Adrenal gland (tissue), 12 donors: ENCODE measurements around the gene KLRC4. TPM values are rescaled to one million over a fixed set of nuclear protein-coding genes. Genes with fewer than 3 reads are reported as not detected.
"Not testable (repeated sequence)": the region's sequence is repeated elsewhere in the genome, so short reads cannot be mapped to it uniquely, and the experiment has no call there.

Experiments
- DNase-seq, 7 donors: peaks; one replicate each; pipeline ENCODE4 v3.0.0-alpha.2; 2019 to 2020
- H3K27ac ChIP-seq, 5 donors: fragments of 200-600 bp; sonication (generic) in 4 of 5; 1 replicate in 3 of 5; 2 replicates in 2 of 5; pipeline versions ENCODE4 v1.5.1 to v1.8.0; 2016 to 2020; ENCODE audit warnings: mild to moderate bottlenecking in 1 of 5
- H3K27me3 ChIP-seq: fragments of 200-600 bp; 2 replicates; pipeline ENCODE4 v1.8.0; 2021
- H3K36me3 ChIP-seq, 2 donors: fragments of 200-600 bp; replicated peaks in 1 of 2; 1 replicate in 1 of 2; 2 replicates in 1 of 2; pipeline versions ENCODE4 v1.5.1 to v1.8.0; 2018 to 2022
- H3K4me1 ChIP-seq, 2 donors: fragments of 200-600 bp; replicated peaks in 1 of 2; 1 replicate in 1 of 2; 2 replicates in 1 of 2; pipeline versions ENCODE4 v1.5.1 to v1.8.0; 2018 to 2021
- H3K4me3 ChIP-seq, 4 donors: fragments of 200-600 bp; sonication (generic) in 3 of 4; one replicate each; pipeline ENCODE4 v1.5.1; 2016 to 2018
- H3K9me3 ChIP-seq, 3 donors: fragments of 200-600 bp; sonication (generic) in 1 of 3; replicated peaks in 1 of 3; 1 replicate in 2 of 3; 2 replicates in 1 of 3; pipeline versions ENCODE4 v1.5.1 to v1.8.0; 2016 to 2021
- CTCF ChIP-seq, 6 experiments: fragments of 450-650 bp in 4 of 6; fragments of 200-600 bp in 2 of 6; sonication (generic) in 1 of 6; IDR thresholded peaks; 1 replicate in 5 of 6; 2 replicates in 1 of 6; pipeline versions ENCODE4 v1.5.1 to v1.8.0; 2016 to 2021; ENCODE audit warnings: antibody characterized with exemption in 6 of 6, mild to moderate bottlenecking in 2 of 6, moderate library complexity in 1 of 6
- POLR2A ChIP-seq, 2 donors: fragments of 450-650 bp; IDR thresholded peaks; one replicate each; pipeline ENCODE4 v1.6.1; 2017; ENCODE audit warnings: antibody characterized with exemption in 2 of 2, mild to moderate bottlenecking in 2 of 2, moderate library complexity in 1 of 2
- WGBS, 4 donors: extraction: QIAGEN DNeasy Blood & Tissue Kit in 2 of 4; methylation state at CpG; one replicate each; pipeline versions ENCODE4 v1.1.5 to v1.1.7; 2013 to 2017; 5-methylcytosine and 5-hydroxymethylcytosine counted together
- intact Hi-C, 2 donors: fragments of 100-400 bp; cut with DNase I; formaldehyde crosslinking; loops; one replicate each; pipeline versions ENCODE4 v1.14.1 to v1.15.0; 2022 to 2023
- polyA plus RNA-seq, 3 donors: library from polyadenylated mRNA; stranded (reverse); fragments of 200-250 nt in 2 of 3; fragments of 350-450 nt in 1 of 3; fragmentation: Illumina TruSeq in 1 of 3; extraction: RNeasy Lipid Tissue Mini Kit (QIAGEN cat#74804) in 1 of 3; gene quantifications; one replicate each; pipeline ENCODE4 v1.2.3, GENCODE V29; 2013 to 2014
- total RNA-seq, 9 donors: library from RNA; depleted of rRNA in 4 of 9; stranded (reverse); fragments of >200 nt in 4 of 9; fragments of 120-200 nt in 1 of 9; fragmentation: NEBNext Ultra II Directional in 1 of 9; extraction: Animal tissue kit (Norgen Biotek cat#: 25700) in 1 of 9; gene quantifications; one replicate each; pipeline versions ENCODE4 v1.1.0 to v1.2.4, GENCODE V29; 2013 to 2023
- donor health status: healthy with polysubstance abuse.
- donor health status: Bipolar disorder and iron deficiency.
- donor health status: DM: yes; HTN: yes; CAD: no.
- donor health status: DM: no; HTN: no; CAD: no.
- donor health status: DM: no; HTN: no; CAD: no.
- donor health status: DM: yes; HTN: yes; CAD: no.

Gene KLRC4
- total and polyA plus RNA-seq, 12 donors, result 0.22 TPM; not detected in 11

- no peak for DNase-seq
- Histone ChIP-seq H3K36me3 (no peaks in the 10 kb centered on the region), H3K27ac (no peak overlapping the region), H3K9me3 (peaks cover 0 to 12% (median 0%) of the 10 kb centered on the region in 3 donors), H3K27me3 (no peaks in the 10 kb centered on the region), H3K4me3 (no peak overlapping the region), H3K4me1 (no peaks in the 10 kb centered on the region)
- 17 to 67% (median 30%) methylated on average over 1 of the region's 1 CpG for WGBS, 4 donors
- intact Hi-C loops, result no loop called here
- no peak for TF ChIP-seq CTCF (IDR thresholded peaks at IDR 0.05)
- TF ChIP-seq POLR2A (IDR thresholded peaks at IDR 0.05), result no peak
These were observed 45.0 kb upstream of the KLRC4 start for GRCh38 chr12:10454531-10454930.

GRCh38 chr12:10453156-10453555 lies 43.6 kb upstream of the KLRC4 start, which contains the start of gene KLRC1:
Gene KLRC1, minus strand, starts transcription at chr12:10453377. Its CDS starts 2,221 bp downstream, at chr12:10451156.
- no peaks in the 10 kb centered on the region for H3K4me1 ChIP-seq
- intact Hi-C loops, result no loop called here
- WGBS, 4 donors, result 55 to 66% (median 64%) methylated on average over 2 of the region's 2 CpGs
- DNase-seq, result no peak
- no peak within 1 kb of the TSS for H3K27ac ChIP-seq
- peaks cover 0 to 12% (median 0%) of the 10 kb centered on the region in 3 donors for H3K9me3 ChIP-seq
- H3K4me3 ChIP-seq, result no peak within 1 kb of the TSS
- no peaks in the 10 kb centered on the region for H3K27me3 ChIP-seq
- TF ChIP-seq POLR2A (IDR thresholded peaks at IDR 0.05), result no peak
- no peak for TF ChIP-seq CTCF (IDR thresholded peaks at IDR 0.05)
- no peaks in the 10 kb centered on the region for H3K36me3 ChIP-seq

- WGBS, 4 donors, result 84 to 91% (median 87%) methylated on average over 4 of the region's 4 CpGs
- Histone ChIP-seq H3K27ac (no peak overlapping the region), H3K9me3 (no peaks in the 10 kb centered on the region), H3K27me3 (no peaks in the 10 kb centered on the region), H3K4me3 (no peak overlapping the region), H3K36me3 (no peaks in the 10 kb centered on the region), H3K4me1 (no peaks in the 10 kb centered on the region)
- TF ChIP-seq CTCF (IDR thresholded peaks at IDR 0.05), result no peak
- TF ChIP-seq POLR2A (IDR thresholded peaks at IDR 0.05), result no peak
- intact Hi-C loops, result no loop called here
- DNase-seq, result no peak
These were observed 38.7 kb upstream of the KLRC4 start for GRCh38 chr12:10448236-10448635.

GRCh38 chr12:10446052-10446451 lies 36.5 kb upstream of the KLRC4 start:
- H3K4me1 ChIP-seq, H3K27me3 ChIP-seq, DNase-seq, H3K36me3 ChIP-seq, intact Hi-C loops, H3K9me3 ChIP-seq, H3K27ac ChIP-seq, H3K4me3 ChIP-seq: not testable (repeated sequence)
- WGBS, 4 donors, result 70 to 83% (median 80%) methylated on average over 5 of the region's 5 CpGs

GRCh38 chr12:10441144-10441543 lies 31.6 kb upstream of the KLRC4 start:
- H3K27me3 ChIP-seq, H3K36me3 ChIP-seq, H3K27ac ChIP-seq, DNase-seq, H3K4me3 ChIP-seq, intact Hi-C loops, H3K9me3 ChIP-seq, H3K4me1 ChIP-seq: not testable (repeated sequence)
- 86 to 96% (median 92%) methylated on average over 8 of the region's 8 CpGs for WGBS, 4 donors

- DNase-seq, intact Hi-C loops, H3K9me3 ChIP-seq, H3K4me3 ChIP-seq, H3K4me1 ChIP-seq, H3K27ac ChIP-seq, H3K27me3 ChIP-seq, H3K36me3 ChIP-seq: not testable (repeated sequence)
- WGBS, 4 donors, result 51 to 73% (median 64%) methylated on average over 2 of the region's 2 CpGs
These were observed 30.2 kb upstream of the KLRC4 start for GRCh38 chr12:10439608-10440274.

- intact Hi-C loops, DNase-seq, H3K4me3 ChIP-seq, H3K4me1 ChIP-seq, H3K27ac ChIP-seq, H3K9me3 ChIP-seq, H3K36me3 ChIP-seq, H3K27me3 ChIP-seq: not testable (repeated sequence)
- WGBS, 4 donors, result 40 to 50% methylated on average over 2 of the region's 2 CpGs; no CpG with 5 or more reads in 2 of the 4 donors
These were observed 28.0 kb upstream of the KLRC4 start for GRCh38 chr12:10437601-10438000.

GRCh38 chr12:10435816-10436215 lies 26.3 kb upstream of the KLRC4 start, which contains the start of gene KLRC2:
Gene KLRC2, minus strand, starts transcription at chr12:10436010. Its CDS starts 24 bp downstream, at chr12:10435986.
- DNase-seq, H3K27me3 ChIP-seq, H3K4me1 ChIP-seq, intact Hi-C loops, H3K9me3 ChIP-seq, H3K4me3 ChIP-seq, H3K36me3 ChIP-seq, H3K27ac ChIP-seq: not testable (repeated sequence)
- WGBS, 4 donors, result 49 to 55% (median 51%) methylated on average over 3 of the region's 3 CpGs
